Activated naive CD8-positive, alpha-beta T cell treated with anti-CD3 and anti-CD28 coated beads, Interleukin-2, amount 50 U/mL, for 24 hours (primary cell): Measurements from ENCODE around the gene ARSD.
"Not testable (repeated sequence)": the region's sequence is repeated elsewhere in the genome, so short reads cannot be mapped to it uniquely, and the experiment has no call there.

Experiments
- ATAC-seq: fragments of 150-1000 bp; cut with Tn5 transposase; one replicate; pipeline ENCODE4 v1.10.0; 2021
- DNase-seq: peaks from one replicate; pipeline ENCODE4 v3.0.0; 2021
- H3K27ac Mint-ChIP-seq: one replicate; pipeline ENCODE4 v1.8.0; 2021; ENCODE audit warnings: mild to moderate bottlenecking, mixed read lengths
- H3K27me3 Mint-ChIP-seq: one replicate; pipeline ENCODE4 v1.8.0; 2021; ENCODE audit warnings: mixed read lengths
- H3K36me3 Mint-ChIP-seq: one replicate; pipeline ENCODE4 v1.8.0; 2021; ENCODE audit warnings: low read depth, mixed read lengths
- H3K4me1 Mint-ChIP-seq: one replicate; pipeline ENCODE4 v1.8.0; 2021; ENCODE audit warnings: mixed read lengths
- H3K4me3 Mint-ChIP-seq: one replicate; pipeline ENCODE4 v1.8.0; 2021; ENCODE audit warnings: mild to moderate bottlenecking, moderate library complexity, mixed read lengths
- H3K9me3 Mint-ChIP-seq: one replicate; pipeline ENCODE4 v1.8.0; 2021; ENCODE audit warnings: mixed read lengths

The ARSD gene, protein sequence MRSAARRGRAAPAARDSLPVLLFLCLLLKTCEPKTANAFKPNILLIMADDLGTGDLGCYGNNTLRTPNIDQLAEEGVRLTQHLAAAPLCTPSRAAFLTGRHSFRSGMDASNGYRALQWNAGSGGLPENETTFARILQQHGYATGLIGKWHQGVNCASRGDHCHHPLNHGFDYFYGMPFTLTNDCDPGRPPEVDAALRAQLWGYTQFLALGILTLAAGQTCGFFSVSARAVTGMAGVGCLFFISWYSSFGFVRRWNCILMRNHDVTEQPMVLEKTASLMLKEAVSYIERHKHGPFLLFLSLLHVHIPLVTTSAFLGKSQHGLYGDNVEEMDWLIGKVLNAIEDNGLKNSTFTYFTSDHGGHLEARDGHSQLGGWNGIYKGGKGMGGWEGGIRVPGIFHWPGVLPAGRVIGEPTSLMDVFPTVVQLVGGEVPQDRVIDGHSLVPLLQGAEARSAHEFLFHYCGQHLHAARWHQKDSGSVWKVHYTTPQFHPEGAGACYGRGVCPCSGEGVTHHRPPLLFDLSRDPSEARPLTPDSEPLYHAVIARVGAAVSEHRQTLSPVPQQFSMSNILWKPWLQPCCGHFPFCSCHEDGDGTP

DNA sequence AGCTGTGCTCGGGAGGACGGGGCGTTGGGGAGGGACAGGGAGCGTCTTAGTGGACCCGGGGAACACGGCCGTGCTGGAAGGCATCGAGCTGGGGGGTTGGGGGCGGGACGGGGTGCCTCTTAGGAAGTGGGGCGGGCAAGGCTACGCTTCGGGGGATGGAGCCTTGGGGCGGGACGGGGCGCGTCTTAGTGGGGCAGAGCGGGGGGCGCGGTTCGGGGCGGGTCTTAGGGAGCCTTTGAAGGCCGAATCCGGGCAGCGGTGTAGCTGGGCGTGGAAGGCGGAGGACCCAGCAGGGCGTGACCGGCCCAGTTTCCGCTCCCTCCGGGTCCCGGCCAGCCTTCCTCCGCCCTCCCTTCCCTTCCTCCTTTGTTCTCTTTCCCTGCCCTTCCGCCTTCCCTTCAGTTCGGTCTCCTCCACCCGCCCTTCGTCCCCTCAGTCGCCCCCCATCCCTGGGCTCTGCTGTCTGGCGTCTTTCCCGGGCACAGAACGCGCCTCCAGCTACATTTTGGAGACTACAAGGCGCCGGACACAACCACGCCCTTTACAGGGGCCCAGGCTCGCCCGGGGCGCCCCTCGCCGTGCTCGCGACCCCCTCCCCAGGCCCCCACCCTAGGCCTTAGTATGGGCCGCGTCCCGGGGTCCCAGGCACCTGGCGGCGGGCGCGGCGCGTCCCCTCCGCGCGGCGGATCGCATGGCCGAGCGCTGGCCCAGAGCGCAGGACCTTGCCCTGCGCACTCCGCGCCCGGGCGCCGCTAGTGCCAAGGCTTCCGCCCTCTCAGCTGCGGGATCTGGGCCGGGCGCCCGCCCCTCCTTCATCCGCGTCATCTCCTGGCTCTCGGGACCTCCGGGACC is at the start of gene ARSD:
ARSD (minus strand) TSS at position 757 of the 852 bp plus-strand sequence; CDS start at position 693, 64 bp downstream.
- Mint-ChIP-seq H3K4me1 (peaks cover 2% of the 10 kb centered on the region), H3K9me3 (no peaks in the 10 kb centered on the region), H3K36me3 (no peaks in the 10 kb centered on the region), H3K27ac (no peak within 1 kb of the TSS), H3K4me3 (peak within 1 kb of the TSS; percentile 74), H3K27me3 (peaks cover 5% of the 10 kb centered on the region)
- peak; percentile 94 for ATAC-seq
- DNase-seq = peak; percentile 55

GRCh38 chrX:2978639-2979038 is 49.5 kb upstream of the ARSD start:
- not testable (repeated sequence) for DNase-seq, H3K27me3 Mint-ChIP-seq, H3K4me1 Mint-ChIP-seq, H3K36me3 Mint-ChIP-seq, H3K9me3 Mint-ChIP-seq, H3K27ac Mint-ChIP-seq, ATAC-seq, H3K4me3 Mint-ChIP-seq

GRCh38 chrX:2974961-2975360 is 45.8 kb upstream of the ARSD start:
- Mint-ChIP-seq H3K27ac (no peak overlapping the region), H3K36me3 (no peaks in the 10 kb centered on the region), H3K4me1 (no peaks in the 10 kb centered on the region), H3K27me3 (peaks cover 2% of the 10 kb centered on the region), H3K9me3 (no peaks in the 10 kb centered on the region), H3K4me3 (no peak overlapping the region)
- ATAC-seq (no peak), DNase-seq (no peak)

DNA sequence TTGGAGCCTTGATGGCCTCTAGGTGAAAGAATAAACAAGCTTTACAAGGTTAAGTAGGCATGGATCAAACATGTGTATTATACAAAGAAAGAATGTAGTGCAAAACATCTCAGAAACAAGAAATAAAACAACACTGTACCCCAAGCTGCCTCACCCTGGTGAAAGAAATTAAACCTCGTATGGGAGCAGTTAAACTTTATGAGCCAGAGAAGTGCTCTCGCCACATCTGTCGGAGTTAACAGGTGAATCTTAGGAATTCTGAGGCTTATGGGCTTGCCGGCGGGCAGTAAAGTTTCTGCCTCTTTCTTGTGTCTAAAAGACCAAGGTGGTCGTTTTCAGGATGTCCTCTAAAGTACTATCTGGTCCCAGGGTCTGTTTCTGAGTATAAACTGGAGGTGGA is 43.3 kb upstream of the ARSD start:
- H3K4me3 Mint-ChIP-seq = no peak overlapping the region
- no peak for ATAC-seq
- no peak for DNase-seq

GRCh38 chrX:2969021-2969420 is 39.9 kb upstream of the ARSD start:
- no peaks in the 10 kb centered on the region for H3K9me3 Mint-ChIP-seq
- H3K27ac Mint-ChIP-seq = no peak overlapping the region
- H3K4me3 Mint-ChIP-seq = no peak overlapping the region

More for the DNA sequence above, 43.3 kb upstream of the ARSD start:
- Mint-ChIP-seq H3K4me1 (peaks cover 7% of the 10 kb centered on the region), H3K36me3 (no peaks in the 10 kb centered on the region), H3K27ac (no peak overlapping the region), H3K9me3 (no peaks in the 10 kb centered on the region), H3K27me3 (peaks cover 2% of the 10 kb centered on the region)

DNA sequence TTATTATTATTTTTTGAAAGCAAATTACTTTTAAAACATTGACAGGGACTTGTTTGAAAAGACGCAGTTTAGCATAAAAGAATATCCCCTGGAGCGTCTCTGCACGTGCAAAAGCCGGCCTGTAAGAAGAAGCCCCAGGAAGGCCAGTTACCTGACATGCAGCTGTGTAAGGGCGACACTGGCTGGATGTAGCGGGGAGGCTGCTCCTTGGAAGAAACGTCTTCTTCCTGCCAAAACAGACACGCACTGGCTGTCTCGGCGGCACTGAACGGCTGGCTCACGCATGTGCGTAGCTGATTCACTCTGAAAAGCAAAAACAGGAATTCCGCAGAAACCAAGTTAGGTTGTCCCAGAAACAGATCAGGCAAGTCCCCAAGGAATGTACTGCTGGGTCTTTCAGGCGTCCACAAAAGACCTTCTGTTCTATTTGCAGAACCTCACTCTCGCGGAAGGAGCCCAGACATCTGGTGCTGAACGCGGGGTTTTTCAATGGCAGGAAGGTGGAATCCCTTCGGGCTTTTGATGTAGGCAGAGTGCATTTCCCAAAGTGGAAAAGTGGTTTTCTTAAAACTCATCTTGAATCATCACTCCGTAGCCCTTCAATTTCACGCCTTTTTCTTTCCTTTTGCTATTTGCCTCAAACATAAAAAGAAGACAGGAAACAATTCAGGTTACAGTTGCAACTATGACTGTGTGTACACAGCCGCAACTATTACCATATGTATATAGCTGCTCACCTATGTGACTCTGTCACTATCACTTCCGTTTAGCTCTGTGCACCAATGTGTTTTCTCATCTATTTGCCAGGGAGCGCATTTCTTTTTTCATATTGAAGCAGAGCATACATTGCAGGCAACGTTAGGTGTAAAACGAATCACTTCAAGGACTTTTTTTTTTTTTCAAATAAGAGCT is 39.1 kb upstream of the ARSD start:
- DNase-seq (peak; percentile 4), ATAC-seq (peak; percentile 96)
- no peaks in the 10 kb centered on the region for H3K9me3 Mint-ChIP-seq
- H3K36me3 Mint-ChIP-seq = no peaks in the 10 kb centered on the region
- H3K4me1 Mint-ChIP-seq = peaks cover 9% of the 10 kb centered on the region
- no peak overlapping the region for H3K27ac Mint-ChIP-seq
- H3K27me3 Mint-ChIP-seq = peaks cover 2% of the 10 kb centered on the region
- H3K4me3 Mint-ChIP-seq = peak overlapping the region; percentile 43

More at GRCh38 chrX:2969021-2969420, 39.9 kb upstream of the ARSD start:
- Mint-ChIP-seq H3K4me1 (peaks cover 9% of the 10 kb centered on the region), H3K36me3 (no peaks in the 10 kb centered on the region), H3K27me3 (peaks cover 2% of the 10 kb centered on the region)
- ATAC-seq (no peak), DNase-seq (no peak)

- Mint-ChIP-seq H3K4me3 (no peak overlapping the region), H3K27ac (no peak overlapping the region)
Measured at GRCh38 chrX:2967584-2967983, 38.4 kb upstream of the ARSD start.

GRCh38 chrX:2967012-2967411 is 37.9 kb upstream of the ARSD start:
- ATAC-seq = no peak
- Mint-ChIP-seq H3K4me1 (peaks cover 9% of the 10 kb centered on the region), H3K4me3 (no peak overlapping the region), H3K9me3 (no peaks in the 10 kb centered on the region), H3K36me3 (no peaks in the 10 kb centered on the region), H3K27me3 (peaks cover 2% of the 10 kb centered on the region), H3K27ac (no peak overlapping the region)
- DNase-seq = no peak

More at GRCh38 chrX:2967584-2967983, 38.4 kb upstream of the ARSD start:
- peaks cover 9% of the 10 kb centered on the region for H3K4me1 Mint-ChIP-seq
- no peaks in the 10 kb centered on the region for H3K9me3 Mint-ChIP-seq
- DNase-seq = no peak
- H3K27me3 Mint-ChIP-seq = peaks cover 2% of the 10 kb centered on the region
- H3K36me3 Mint-ChIP-seq = no peaks in the 10 kb centered on the region
- no peak for ATAC-seq

DNA sequence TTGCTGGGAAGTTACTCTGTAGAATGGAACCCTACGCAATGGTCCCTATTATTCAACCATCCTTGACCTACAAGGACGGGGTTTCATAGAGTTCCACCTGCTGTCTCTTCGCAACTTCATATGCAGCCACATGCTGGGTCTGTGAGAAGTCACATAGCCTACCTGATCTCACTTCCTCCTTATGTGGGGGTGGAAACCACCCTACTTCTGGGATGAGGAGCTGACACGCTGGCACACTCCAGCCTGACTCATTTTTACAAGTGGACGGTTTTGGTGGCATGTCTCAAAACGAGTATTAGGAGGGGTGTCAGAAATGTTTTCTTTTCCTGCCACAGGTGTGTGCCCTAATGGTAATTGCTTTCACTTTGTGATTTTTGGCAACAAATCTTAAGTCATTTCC is 36.8 kb upstream of the ARSD start:
- peaks cover 2% of the 10 kb centered on the region for H3K27me3 Mint-ChIP-seq
- ATAC-seq = peak; percentile 49
- no peaks in the 10 kb centered on the region for H3K36me3 Mint-ChIP-seq
- DNase-seq = peak; percentile 2
- H3K4me1 Mint-ChIP-seq = peaks cover 9% of the 10 kb centered on the region
- no peaks in the 10 kb centered on the region for H3K9me3 Mint-ChIP-seq
- no peak overlapping the region for H3K4me3 Mint-ChIP-seq
- H3K27ac Mint-ChIP-seq = no peak overlapping the region

GRCh38 chrX:2963992-2964794 is 35.1 kb upstream of the ARSD start:
- H3K27me3 Mint-ChIP-seq, H3K27ac Mint-ChIP-seq, ATAC-seq, DNase-seq, H3K36me3 Mint-ChIP-seq, H3K9me3 Mint-ChIP-seq, H3K4me3 Mint-ChIP-seq, H3K4me1 Mint-ChIP-seq: not testable (repeated sequence)

DNA sequence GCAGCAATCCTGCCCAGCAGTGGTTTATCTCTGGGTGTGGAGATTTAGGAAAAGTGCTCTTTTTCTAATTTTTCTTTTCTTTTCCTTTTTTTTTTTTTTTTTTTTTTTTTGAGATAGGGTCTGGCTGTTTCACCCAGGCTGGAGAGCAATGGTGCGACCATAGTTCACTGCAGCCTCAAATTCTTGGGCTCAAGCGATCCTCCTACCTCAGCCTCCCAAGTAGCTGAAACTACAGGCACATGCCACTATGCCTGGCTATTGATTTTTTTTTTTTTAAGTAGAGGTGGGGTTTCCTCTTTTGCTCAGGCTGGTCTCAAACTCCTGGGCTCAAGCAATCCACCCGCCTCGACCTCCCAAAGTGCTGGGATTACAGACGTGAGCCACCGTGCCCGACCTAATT is 34.3 kb upstream of the ARSD start:
- H3K4me3 Mint-ChIP-seq, H3K27ac Mint-ChIP-seq, ATAC-seq, H3K4me1 Mint-ChIP-seq, H3K9me3 Mint-ChIP-seq, H3K36me3 Mint-ChIP-seq, H3K27me3 Mint-ChIP-seq, DNase-seq: not testable (repeated sequence)

DNA sequence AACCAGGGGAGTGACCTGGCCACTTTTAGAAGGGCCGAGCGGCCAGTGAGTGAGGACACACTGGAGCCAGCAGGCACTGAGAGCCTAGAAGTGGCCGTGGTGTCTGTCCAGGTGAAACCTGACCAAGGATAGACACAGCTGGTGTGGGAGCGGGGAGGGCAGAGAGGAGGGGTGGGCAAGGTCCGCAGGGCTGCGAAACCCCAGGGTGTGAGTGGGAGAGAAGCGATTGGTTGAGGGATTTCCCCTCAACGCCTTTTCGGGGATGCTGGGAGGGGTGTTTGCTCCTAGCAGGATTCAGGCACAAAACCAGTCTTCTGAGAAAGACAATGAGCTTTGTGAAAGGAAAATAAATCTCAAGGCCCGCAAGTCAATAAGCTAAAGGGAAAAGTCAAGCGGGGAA is 33.2 kb upstream of the ARSD start:
- no peaks in the 10 kb centered on the region for H3K27me3 Mint-ChIP-seq
- H3K36me3 Mint-ChIP-seq = no peaks in the 10 kb centered on the region
- no peak overlapping the region for H3K27ac Mint-ChIP-seq
- no peaks in the 10 kb centered on the region for H3K9me3 Mint-ChIP-seq
- H3K4me1 Mint-ChIP-seq = peaks cover 2% of the 10 kb centered on the region
- ATAC-seq (no peak), DNase-seq (no peak)
- no peak overlapping the region for H3K4me3 Mint-ChIP-seq

DNA sequence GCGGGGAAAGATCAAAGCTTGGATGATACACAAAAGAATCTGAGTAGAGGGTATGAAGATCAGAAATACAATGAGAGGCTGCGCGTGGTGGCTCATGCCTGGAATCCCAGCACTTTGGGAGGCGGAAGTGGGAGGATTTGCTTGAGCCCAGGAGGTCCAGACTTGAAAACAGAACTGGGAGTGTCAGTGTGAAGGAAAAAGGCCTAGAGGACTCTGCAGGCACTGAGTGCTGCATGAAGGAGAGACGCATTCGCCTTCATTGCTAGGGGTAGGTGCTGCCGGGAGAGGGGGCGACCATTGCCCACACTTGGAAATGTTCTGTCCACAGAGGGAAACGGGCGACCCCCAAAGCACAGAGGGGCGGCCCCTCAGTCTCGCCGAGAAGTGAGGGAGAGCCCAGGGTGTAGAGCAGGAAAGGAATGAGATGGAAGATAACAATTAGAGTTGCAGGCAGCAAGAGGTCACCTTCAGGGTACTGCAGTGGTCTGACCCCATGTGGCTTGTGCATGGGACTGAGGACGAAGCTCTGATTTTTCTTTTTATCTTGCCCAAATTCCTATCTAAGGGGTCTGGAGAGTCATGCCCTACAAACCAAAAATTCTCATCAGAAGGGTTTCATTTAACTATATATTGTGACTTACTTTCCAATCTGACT is 31.8 kb upstream of the ARSD start:
- H3K9me3 Mint-ChIP-seq = no peaks in the 10 kb centered on the region
- H3K27ac Mint-ChIP-seq = no peak overlapping the region
- no peaks in the 10 kb centered on the region for H3K36me3 Mint-ChIP-seq
- no peak for ATAC-seq
- H3K27me3 Mint-ChIP-seq = no peaks in the 10 kb centered on the region
- H3K4me1 Mint-ChIP-seq = peaks cover under 1% of the 10 kb centered on the region
- no peak for DNase-seq
- H3K4me3 Mint-ChIP-seq = no peak overlapping the region
